Measurements from ENCODE around the gene TRIP6.

TRIP6 gene

GRCh38 chr7:100865938-100866728, 1.1 kb upstream of the TRIP6 start:
- Histone ChIP-seq H3K4me3 (ENCODE audit: low read length) (peak overlapping the region; percentile 69), H3K27me3 (ENCODE audit: control insufficient read depth, insufficient read depth, low read length) (no peaks in the 10 kb centered on the region), H3K9me3 (ENCODE audit: control insufficient read depth, low read length) (no peaks in the 10 kb centered on the region), H3K36me3 (ENCODE audit: control insufficient read depth, insufficient read depth, low read length) (no peaks in the 10 kb centered on the region), H3K4me1 (ENCODE audit: control insufficient read depth, insufficient read depth, low read length) (peaks cover 25% of the 10 kb centered on the region), H3K9ac (ENCODE audit: low read length) (peak overlapping the region; percentile 96)

DNA sequence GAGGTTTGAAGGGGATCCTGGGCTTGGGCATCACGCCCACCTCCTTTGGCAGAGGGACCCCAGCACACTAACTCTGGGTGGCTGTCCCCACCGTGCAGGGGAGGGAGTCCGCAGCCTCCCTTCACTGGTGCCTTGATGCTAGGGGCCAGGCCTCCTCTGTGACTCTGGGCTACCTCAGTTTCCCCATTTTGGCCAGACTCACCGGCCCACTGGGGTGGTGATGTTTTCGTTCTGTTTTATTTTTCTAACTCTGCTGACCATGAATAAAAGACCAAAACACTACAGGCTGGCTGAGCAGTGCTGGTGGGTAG, 503 bp upstream of the TRIP6 start:
- Histone ChIP-seq H3K4me1 (ENCODE audit: control insufficient read depth, insufficient read depth, low read length) (peaks cover 25% of the 10 kb centered on the region), H3K9ac (ENCODE audit: low read length) (peak overlapping the region; percentile 96), H3K36me3 (ENCODE audit: control insufficient read depth, insufficient read depth, low read length) (no peaks in the 10 kb centered on the region)

DNA sequence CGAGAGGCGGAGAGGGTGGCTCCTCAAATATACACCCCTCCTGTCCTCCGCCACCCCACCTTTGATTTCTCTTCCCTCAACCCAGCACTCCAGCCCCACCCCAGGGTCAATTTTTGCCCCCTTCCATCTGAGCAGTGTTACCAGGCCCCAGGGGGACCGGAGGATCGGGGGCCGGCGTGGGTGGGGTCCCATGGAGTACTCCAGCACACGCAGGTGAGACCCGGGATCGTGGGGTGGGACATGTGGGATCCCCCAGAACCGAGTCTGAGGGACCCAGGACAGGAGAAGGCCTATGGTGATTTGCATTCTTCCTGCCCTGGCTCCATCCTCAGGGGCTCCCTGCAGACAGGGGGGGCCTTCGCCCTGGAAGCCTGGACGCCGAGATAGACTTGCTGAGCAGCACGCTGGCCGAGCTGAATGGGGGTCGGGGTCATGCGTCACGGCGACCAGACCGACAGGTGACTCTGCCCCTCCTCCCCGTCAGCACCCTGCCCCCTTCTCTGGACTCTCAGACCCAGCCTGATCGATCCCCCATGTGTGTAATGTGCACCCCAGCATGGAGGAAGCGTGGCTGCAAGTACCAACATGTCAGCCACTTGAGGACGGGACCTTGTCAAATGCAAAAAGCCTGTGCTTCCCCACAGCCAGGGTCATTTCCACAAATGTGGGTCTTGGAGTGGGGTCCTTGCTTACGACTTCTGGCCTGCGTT, 744 bp downstream of the TRIP6 start:
- Histone ChIP-seq H3K9me3 (ENCODE audit: control insufficient read depth, low read length) (no peaks in the 10 kb centered on the region), H3K4me1 (ENCODE audit: control insufficient read depth, insufficient read depth, low read length) (peaks cover 25% of the 10 kb centered on the region), H3K27me3 (ENCODE audit: control insufficient read depth, insufficient read depth, low read length) (no peaks in the 10 kb centered on the region), H3K36me3 (ENCODE audit: control insufficient read depth, insufficient read depth, low read length) (no peaks in the 10 kb centered on the region), H3K4me3 (ENCODE audit: low read length) (peak overlapping the region; percentile 69), H3K9ac (ENCODE audit: low read length) (peak overlapping the region; percentile 96)

More for the DNA sequence above, 503 bp upstream of the TRIP6 start:
- Histone ChIP-seq H3K4me3 (ENCODE audit: low read length) (peak overlapping the region; percentile 69), H3K9me3 (ENCODE audit: control insufficient read depth, low read length) (no peaks in the 10 kb centered on the region), H3K27me3 (ENCODE audit: control insufficient read depth, insufficient read depth, low read length) (no peaks in the 10 kb centered on the region)

GRCh38 chr7:100873599-100874299, 6.6 kb downstream of the TRIP6 start:
- Histone ChIP-seq H3K4me3 (ENCODE audit: low read length) (peak overlapping the region; percentile 97), H3K27me3 (ENCODE audit: control insufficient read depth, insufficient read depth, low read length) (no peaks in the 10 kb centered on the region), H3K9ac (ENCODE audit: low read length) (peak overlapping the region; percentile 96), H3K9me3 (ENCODE audit: control insufficient read depth, low read length) (no peaks in the 10 kb centered on the region), H3K4me1 (ENCODE audit: control insufficient read depth, insufficient read depth, low read length) (peaks cover 26% of the 10 kb centered on the region), H3K36me3 (ENCODE audit: control insufficient read depth, insufficient read depth, low read length) (no peaks in the 10 kb centered on the region)

DNA sequence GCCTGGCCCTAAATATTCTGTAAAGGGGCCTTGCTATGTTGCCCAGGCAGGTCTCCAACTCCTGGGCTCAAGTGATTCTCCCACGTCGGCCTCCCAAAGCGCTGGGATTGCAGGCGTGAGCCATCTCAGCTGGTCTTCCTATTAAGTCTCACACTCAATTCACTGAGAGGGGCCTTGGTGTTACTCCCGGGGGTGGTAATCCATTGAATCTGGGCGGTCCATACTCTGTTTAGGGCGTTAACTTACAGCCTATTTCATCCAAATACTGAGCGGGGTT, 7.1 kb downstream of the TRIP6 start:
- Histone ChIP-seq H3K4me3 (ENCODE audit: low read length) (peak overlapping the region; percentile 97), H3K9ac (ENCODE audit: low read length) (peak overlapping the region; percentile 96), H3K4me1 (ENCODE audit: control insufficient read depth, insufficient read depth, low read length) (peaks cover 26% of the 10 kb centered on the region), H3K9me3 (ENCODE audit: control insufficient read depth, low read length) (no peaks in the 10 kb centered on the region), H3K36me3 (ENCODE audit: control insufficient read depth, insufficient read depth, low read length) (no peaks in the 10 kb centered on the region), H3K27me3 (ENCODE audit: control insufficient read depth, insufficient read depth, low read length) (no peaks in the 10 kb centered on the region)

DNA sequence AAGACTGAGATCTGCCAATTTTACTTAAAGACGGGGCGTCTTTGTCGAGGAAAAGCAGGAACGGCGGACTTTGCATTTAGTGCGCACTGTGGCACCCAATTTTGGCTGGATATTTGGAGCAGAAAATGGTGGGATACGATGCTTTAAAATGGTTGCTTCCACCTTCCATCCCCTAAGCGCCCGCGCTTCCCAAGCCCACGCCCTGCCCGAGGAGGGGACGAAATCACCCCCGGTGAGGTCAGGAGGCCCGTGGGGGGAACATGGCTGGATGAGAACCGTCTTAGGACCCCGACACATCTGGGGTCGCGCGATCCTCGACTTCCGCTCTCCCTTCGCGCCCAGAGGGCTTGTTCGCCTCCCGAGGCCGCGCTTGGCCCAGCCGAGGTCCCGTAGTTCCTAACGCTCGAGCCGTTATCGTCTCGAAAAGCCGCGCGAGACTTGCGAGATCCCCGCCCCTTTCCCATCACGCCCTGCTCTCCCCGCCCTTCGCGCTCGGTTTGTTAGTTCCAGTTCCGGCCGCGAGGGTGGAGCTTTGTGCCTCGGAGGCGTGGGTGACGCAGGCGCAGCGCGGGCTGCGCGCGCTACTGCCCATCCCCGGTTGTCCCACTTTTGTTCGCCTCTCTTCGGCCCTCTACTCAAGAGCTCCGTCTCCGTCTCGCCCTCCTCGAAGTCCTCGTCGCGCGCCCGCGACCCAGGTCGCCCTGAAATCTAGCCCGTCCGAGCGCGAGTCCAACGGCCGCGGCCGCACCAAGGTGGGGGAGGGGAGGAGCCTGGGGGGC, 7.6 kb downstream of the TRIP6 start, which contains the start of gene SRRT:
SRRT (plus strand) TSS at position 527 of the 779 bp plus-strand sequence. CDS start 488 bp downstream, outside the sequence.
- peaks cover 29% of the 10 kb centered on the region for H3K4me1 ChIP-seq (ENCODE audit: control insufficient read depth, insufficient read depth, low read length)

DNA sequence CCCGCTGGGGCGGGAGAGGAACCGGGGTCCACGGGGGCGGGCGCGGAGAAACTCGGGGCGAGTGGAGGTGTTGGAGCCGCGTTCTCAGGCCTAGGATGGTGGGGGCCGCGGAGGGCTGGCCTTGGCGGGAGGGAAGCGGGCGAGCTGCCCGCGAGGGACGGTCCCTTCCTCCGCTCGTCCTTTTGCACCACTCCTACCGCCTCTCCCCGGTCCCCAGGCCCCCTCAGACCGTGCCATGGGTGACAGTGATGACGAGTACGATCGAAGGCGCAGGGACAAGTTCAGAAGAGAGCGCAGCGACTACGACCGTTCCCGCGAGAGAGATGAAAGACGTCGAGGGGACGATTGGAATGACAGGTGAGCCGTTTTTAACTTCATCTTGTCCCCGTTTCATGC, 8.2 kb downstream of the TRIP6 start:
- peak overlapping the region; percentile 96 for H3K9ac ChIP-seq (ENCODE audit: low read length)
- peak overlapping the region; percentile 97 for H3K4me3 ChIP-seq (ENCODE audit: low read length)
- no peaks in the 10 kb centered on the region for H3K27me3 ChIP-seq (ENCODE audit: control insufficient read depth, insufficient read depth, low read length)
- peaks cover 30% of the 10 kb centered on the region for H3K4me1 ChIP-seq (ENCODE audit: control insufficient read depth, insufficient read depth, low read length)
- no peaks in the 10 kb centered on the region for H3K36me3 ChIP-seq (ENCODE audit: control insufficient read depth, insufficient read depth, low read length)
- no peaks in the 10 kb centered on the region for H3K9me3 ChIP-seq (ENCODE audit: control insufficient read depth, low read length)

More for the DNA sequence above, 7.6 kb downstream of the TRIP6 start, which contains the start of gene SRRT:
- H3K4me3 ChIP-seq (ENCODE audit: low read length), result peak within 1 kb of the TSS; percentile 97
- H3K9me3 ChIP-seq (ENCODE audit: control insufficient read depth, low read length), result no peaks in the 10 kb centered on the region
- H3K9ac ChIP-seq (ENCODE audit: low read length), result peak within 1 kb of the TSS; percentile 96
- H3K27me3 ChIP-seq (ENCODE audit: control insufficient read depth, insufficient read depth, low read length), result no peaks in the 10 kb centered on the region
- H3K36me3 ChIP-seq (ENCODE audit: control insufficient read depth, insufficient read depth, low read length), result no peaks in the 10 kb centered on the region

GRCh38 chr7:100878013-100878412, 10.8 kb downstream of the TRIP6 start:
- H3K9me3 ChIP-seq (ENCODE audit: control insufficient read depth, low read length), result no peaks in the 10 kb centered on the region
- peaks cover 30% of the 10 kb centered on the region for H3K4me1 ChIP-seq (ENCODE audit: control insufficient read depth, insufficient read depth, low read length)
- H3K27me3 ChIP-seq (ENCODE audit: control insufficient read depth, insufficient read depth, low read length), result no peaks in the 10 kb centered on the region
- peak overlapping the region; percentile 39 for H3K9ac ChIP-seq (ENCODE audit: low read length)
- H3K4me3 ChIP-seq (ENCODE audit: low read length), result no peak overlapping the region
- H3K36me3 ChIP-seq (ENCODE audit: control insufficient read depth, insufficient read depth, low read length), result no peaks in the 10 kb centered on the region

DNA sequence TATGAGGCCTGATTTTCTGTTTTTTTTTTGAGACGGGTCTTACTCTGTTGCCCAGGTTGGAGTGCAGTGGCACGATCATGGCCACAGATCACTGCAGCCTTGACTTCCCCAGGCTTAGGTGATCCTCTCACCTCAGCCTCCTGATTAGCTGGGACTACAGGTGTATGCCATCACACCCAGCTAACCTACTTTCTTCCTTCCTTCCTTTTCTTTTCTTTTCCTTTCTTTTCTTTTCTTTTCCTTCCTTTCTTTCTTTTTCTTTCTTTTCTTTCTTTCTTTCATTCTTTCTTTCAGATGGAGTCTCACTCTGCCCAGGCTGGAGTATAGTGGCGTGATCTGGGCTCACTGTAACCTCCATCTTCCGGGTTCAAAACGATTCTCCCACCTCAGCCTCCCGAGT, 11.5 kb downstream of the TRIP6 start:
- Histone ChIP-seq H3K36me3 (ENCODE audit: control insufficient read depth, insufficient read depth, low read length) (peaks cover under 1% of the 10 kb centered on the region), H3K4me3 (ENCODE audit: low read length) (no peak overlapping the region), H3K9me3 (ENCODE audit: control insufficient read depth, low read length) (no peaks in the 10 kb centered on the region), H3K27me3 (ENCODE audit: control insufficient read depth, insufficient read depth, low read length) (no peaks in the 10 kb centered on the region), H3K4me1 (ENCODE audit: control insufficient read depth, insufficient read depth, low read length) (peaks cover 30% of the 10 kb centered on the region), H3K9ac (ENCODE audit: low read length) (peak overlapping the region; percentile 39)

DNA sequence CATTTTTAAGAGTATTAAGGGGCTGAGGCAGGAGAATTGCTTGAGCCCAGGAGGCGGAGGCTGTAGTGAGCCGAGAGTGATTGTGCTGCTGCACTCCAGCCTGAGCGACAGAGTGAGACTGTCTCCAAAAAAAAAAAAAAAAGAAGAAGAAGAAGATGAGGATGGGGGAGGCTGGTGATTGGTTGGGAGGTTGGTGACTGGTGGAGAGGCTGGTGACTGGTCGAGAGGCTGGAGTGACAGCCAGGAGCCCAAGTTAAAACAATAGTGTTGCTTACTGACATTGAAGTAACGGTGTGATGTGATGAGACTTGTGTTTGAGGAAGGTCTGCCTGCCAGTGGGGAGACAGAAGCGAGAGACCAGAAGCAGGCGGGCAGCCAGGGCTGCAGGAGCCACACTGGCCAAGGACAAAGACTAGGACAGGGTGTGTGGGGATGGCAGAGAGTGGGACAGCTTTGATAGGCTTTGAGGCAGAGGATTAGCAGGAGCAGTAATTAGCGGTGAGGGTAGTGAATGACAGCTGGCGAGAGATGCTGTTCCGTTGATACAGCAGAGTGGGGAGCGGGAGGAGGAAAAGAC, 12.6 kb downstream of the TRIP6 start:
- no peaks in the 10 kb centered on the region for H3K27me3 ChIP-seq (ENCODE audit: control insufficient read depth, insufficient read depth, low read length)
- no peaks in the 10 kb centered on the region for H3K9me3 ChIP-seq (ENCODE audit: control insufficient read depth, low read length)
- H3K9ac ChIP-seq (ENCODE audit: low read length), result peak overlapping the region; percentile 34
- no peak overlapping the region for H3K4me3 ChIP-seq (ENCODE audit: low read length)
- H3K36me3 ChIP-seq (ENCODE audit: control insufficient read depth, insufficient read depth, low read length), result peaks cover 4% of the 10 kb centered on the region
- peaks cover 23% of the 10 kb centered on the region for H3K4me1 ChIP-seq (ENCODE audit: control insufficient read depth, insufficient read depth, low read length)

- Histone ChIP-seq H3K4me1 (ENCODE audit: control insufficient read depth, insufficient read depth, low read length) (peaks cover 23% of the 10 kb centered on the region), H3K27me3 (ENCODE audit: control insufficient read depth, insufficient read depth, low read length) (no peaks in the 10 kb centered on the region), H3K4me3 (ENCODE audit: low read length) (no peak overlapping the region), H3K9ac (ENCODE audit: low read length) (no peak overlapping the region), H3K9me3 (ENCODE audit: control insufficient read depth, low read length) (no peaks in the 10 kb centered on the region), H3K36me3 (ENCODE audit: control insufficient read depth, insufficient read depth, low read length) (peaks cover 4% of the 10 kb centered on the region)
Measured at GRCh38 chr7:100880645-100881044, 13.5 kb downstream of the TRIP6 start.

All from mucosa of stomach (tissue), 1 donor.